GM18517 (cell line): Measurements from ENCODE around the gene BNIP3.

Experiments used
- ATAC-seq: cut with Tn5 transposase; IDR thresholded peaks from one replicate; pipeline ENCODE4 v1.9.1; 2021; ENCODE audit warnings: mild to moderate bottlenecking, moderate library complexity; ENCODE audit not compliant: unreplicated experiment

BNIP3 gene

GRCh38 chr10:131978851-131979250 lies 2.9 kb downstream of the BNIP3 start:
- no peak for ATAC-seq

GRCh38 chr10:131978366-131978765 lies 3.4 kb downstream of the BNIP3 start:
- no peak for ATAC-seq

- ATAC-seq = no peak
These were observed 4.2 kb downstream of the BNIP3 start for GRCh38 chr10:131977323-131978096.

DNA sequence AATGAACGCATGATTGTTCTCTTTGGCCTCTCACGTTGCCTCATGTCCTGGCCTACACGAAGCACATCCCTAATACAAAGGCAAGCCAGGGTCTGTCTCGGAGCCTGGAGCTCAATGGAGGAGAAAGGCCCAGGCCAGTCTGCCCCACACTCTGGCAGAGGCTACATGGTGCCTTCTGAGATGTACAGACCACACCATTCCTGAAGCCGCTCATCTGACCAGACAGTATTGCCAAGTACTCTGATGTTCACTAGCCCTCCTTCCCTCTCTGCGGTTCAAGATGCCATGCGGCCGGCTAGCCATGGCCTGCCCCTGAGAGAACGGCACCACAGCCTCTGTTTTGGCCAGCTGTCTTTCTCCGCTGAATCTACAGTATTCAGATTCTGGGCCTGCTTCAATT lies 5.9 kb downstream of the BNIP3 start:
- no peak for ATAC-seq

DNA sequence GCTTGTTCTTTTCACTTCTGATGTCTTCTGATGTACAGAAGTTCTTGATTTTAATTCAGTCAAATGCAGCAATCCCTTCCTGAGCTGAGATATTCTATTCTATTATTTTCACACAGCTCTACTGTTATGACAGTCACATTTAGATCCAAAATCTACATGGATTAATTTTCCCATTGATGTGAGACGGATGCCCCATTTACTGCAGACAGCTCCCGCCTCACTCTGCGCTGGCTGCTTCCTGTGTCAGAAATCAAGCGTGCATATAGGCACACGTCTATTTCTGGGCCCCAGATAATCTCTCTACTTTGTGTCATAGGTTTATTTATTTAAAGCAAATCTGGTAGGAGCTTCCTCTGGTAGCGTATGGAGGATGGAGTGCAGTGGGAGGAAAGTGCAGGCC lies 6.7 kb downstream of the BNIP3 start:
- ATAC-seq = no peak

GRCh38 chr10:131974034-131974817 lies 7.5 kb downstream of the BNIP3 start:
- no peak for ATAC-seq

GRCh38 chr10:131973160-131973951 lies 8.4 kb downstream of the BNIP3 start:
- ATAC-seq = no peak

DNA sequence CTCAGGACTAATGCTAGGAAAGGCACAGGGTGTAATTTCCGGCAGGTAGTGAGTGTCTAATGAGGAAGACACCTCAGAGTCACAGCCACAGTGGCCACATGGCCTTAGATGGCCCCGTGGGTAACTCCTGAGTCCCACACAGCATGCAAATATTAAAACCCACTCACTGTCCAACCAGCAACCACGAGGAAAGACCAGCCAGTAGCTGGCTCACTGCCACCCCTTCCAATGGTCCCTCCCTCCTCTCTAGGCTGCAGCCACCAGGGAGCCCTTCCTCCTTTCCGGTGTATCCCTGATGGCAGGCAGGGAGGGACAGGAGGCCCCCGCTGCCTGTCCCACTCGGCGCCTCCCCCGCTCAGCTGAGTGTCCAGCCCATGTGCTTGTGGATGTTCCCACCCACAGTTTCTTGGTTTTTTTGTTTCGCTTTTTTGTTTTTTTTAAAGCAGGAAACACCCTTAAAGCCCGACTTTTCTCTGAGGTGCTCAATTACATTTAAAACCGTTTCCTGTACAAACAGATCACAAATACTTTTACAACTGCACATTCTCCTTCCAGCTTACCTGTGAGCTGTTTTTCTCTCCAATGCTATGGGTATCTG lies 9.2 kb downstream of the BNIP3 start:
- no peak for ATAC-seq

GRCh38 chr10:131971591-131971990 lies 10.1 kb downstream of the BNIP3 start:
- ATAC-seq = no peak

- ATAC-seq = no peak
These were observed 10.8 kb downstream of the BNIP3 start for GRCh38 chr10:131970946-131971345.

GRCh38 chr10:131968949-131969348 lies 12.8 kb downstream of the BNIP3 start:
- ATAC-seq = no peak

- no peak for ATAC-seq
These were observed 17.4 kb downstream of the BNIP3 start for GRCh38 chr10:131964298-131964697.

DNA sequence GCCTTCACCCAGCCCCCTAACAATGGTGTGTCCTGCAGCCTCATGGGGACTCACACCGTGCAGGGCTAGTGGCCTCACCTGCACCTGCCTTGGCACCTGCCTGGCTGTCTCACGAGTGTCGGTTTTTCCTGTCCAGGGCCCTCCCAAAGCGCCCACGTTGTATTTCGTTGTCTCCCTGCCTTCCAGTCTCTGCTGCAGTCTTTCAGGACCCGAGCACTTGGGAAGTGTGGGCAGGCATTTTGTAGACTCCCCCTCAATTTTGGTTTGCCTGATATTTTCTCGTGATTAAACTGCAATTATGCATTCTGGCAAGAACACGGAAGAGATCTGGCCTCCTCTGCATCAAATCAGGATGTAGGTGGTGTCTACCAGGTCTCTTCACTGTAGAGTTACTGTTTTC lies 17.9 kb downstream of the BNIP3 start:
- ATAC-seq = no peak

DNA sequence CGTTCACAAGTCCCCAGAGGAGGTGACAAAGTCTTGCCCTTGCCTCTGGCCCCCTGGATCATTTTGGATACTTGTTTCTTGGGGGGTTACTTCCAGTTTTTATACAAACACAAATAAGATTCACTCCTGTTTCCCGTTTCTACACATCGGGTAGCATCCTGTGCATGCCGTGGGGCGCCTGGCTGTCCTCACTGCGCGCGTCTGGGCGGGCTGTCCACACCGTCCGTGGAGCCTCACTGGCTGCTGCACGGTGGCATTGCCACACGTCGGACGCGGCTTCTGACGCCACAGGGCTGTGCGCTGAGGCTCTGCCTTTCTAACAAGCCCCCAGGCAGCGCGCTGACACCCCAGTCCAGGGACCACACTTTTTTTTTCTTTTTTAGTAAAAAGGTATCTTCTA lies 18.4 kb downstream of the BNIP3 start:
- no peak for ATAC-seq

DNA sequence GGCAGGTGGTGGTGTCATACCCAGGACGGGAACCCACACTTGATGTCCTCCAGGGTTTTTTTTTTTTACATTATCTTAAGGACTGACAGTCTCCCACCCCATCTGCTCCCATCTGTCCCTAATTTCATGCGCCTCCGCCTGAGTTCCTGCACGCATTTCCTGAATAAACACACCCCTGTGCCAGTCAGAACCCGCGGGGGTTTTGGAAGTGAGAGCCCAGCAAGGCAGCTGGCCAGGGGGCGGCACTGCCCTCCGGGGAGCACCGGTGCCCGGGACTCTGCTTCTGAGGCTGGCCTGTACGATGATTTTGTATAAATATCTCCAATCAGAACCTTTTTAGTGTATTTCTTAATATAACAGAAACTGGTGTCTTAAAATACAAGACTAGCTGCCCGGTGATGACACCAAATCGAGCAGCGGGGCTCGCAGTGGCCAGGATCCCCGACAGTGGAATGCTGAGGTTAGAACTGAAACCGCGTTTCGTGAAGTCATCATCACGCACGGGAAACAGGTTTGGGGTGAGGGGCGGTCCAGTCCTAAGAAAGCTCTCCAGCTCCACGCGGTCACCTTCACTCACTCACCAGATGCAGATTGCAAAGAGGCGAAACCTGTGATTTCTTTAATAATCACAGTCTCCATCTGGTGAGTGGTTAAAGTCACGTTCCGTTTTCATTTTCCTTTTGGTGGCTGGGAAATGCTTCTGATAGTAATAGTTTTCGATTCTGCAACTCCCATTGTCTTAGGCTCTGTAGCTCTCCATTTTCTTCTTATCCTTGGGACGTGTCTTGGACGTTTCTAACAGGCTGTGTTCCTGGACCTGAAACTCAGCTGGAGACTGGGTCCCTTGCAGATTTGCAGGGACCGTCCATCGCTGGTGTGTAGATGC lies 19.7 kb downstream of the BNIP3 start:
- ATAC-seq = no peak

DNA sequence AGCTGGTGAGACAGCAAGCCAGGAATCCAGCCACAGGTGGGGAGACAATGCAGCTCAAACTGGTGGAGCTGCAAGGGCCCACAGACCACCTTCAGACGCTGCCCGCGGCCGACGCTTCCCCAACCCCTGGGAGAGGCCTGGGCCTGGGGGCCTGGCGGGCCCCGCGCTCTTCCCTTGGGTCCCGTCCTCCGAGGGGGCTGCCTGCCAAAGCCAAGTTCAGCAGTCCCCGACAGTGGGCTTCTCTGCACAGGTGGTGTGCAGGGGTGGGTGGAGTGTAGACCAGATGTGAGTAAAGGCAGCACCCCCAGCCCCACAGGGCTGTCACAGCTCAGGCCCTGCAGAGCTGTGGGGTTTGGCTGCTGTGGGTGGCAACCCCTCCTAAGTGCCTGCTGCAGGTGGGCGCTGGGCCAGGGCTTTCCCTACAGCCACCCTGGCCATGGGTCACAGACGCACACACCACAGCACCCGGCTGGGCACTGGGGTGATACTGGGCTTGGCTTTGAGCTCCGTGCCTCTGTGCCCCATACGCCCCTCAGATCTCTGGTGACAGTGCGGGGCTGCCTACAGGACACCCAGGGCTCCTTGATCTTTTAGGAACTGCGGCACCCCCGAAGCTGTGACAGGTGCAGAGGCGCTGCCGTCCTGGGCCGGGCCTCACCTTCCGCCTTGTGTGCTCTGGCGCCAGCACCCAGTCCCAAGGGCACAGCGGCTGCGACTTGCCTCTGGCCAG lies 20.5 kb downstream of the BNIP3 start:
- ATAC-seq = no peak

- no peak for ATAC-seq
These were observed 21.1 kb downstream of the BNIP3 start for GRCh38 chr10:131960631-131961046.

- ATAC-seq = no peak
These were observed 21.9 kb downstream of the BNIP3 start for GRCh38 chr10:131959841-131960240.

- no peak for ATAC-seq
These were observed 26.0 kb downstream of the BNIP3 start for GRCh38 chr10:131955591-131956340.
